SK-N-SH (cell line): ENCODE results near the gene OIP5. TPM values are rescaled to one million over a fixed set of nuclear protein-coding genes. Genes with fewer than 3 reads are reported as not detected.

Experiments used
- CTCF ChIA-PET: fragments of 300-600, 350-600 bp; formaldehyde crosslinking; extraction: SDS; loops from one replicate; lab custom pipeline; 2021; lab: Yijun Ruan, JAX
- POLR2A ChIA-PET: fragments of 350-600 bp; sonication (Branson Sonifier 250); formaldehyde crosslinking; extraction: SDS; loops from one replicate; lab custom pipeline; 2020; ENCODE audit warnings: antibody characterized with exemption, inconsistent platforms; lab: Yijun Ruan, JAX
- DNase-seq: peaks from one replicate; pipeline ENCODE4 v3.0.0; 2012
- H2AFZ ChIP-seq: fragments of 200-600 bp; sonication (generic); 2 replicates; pipeline ENCODE4 v1.8.1; 2016; ENCODE audit warnings: antibody characterized with exemption, mild to moderate bottlenecking, low read depth
- H3F3A ChIP-seq: fragments of 200-600 bp; sonication (generic); replicated peaks from 2 replicates; pipeline ENCODE3; 2016; ENCODE audit warnings: antibody characterized with exemption, mild to moderate bottlenecking; ENCODE audit not compliant: insufficient read depth
- H3K27ac ChIP-seq, 2 experiments: fragments of 200-500 bp in 1 of 2; fragments of 200-600 bp in 1 of 2; sonication (Bioruptor generic) in 1 of 2; sonication (generic), shearing (Covaris generic) in 1 of 2; 2 replicates each; pipeline versions ENCODE4 v1.5.1 to v1.6.1; 2014 to 2016; ENCODE audit warnings: low read depth in 2 of 2, inconsistent platforms in 1 of 2, low read length in 1 of 2, mild to moderate bottlenecking in 1 of 2, mixed read lengths in 1 of 2
- H3K27me3 ChIP-seq: fragments of 200-600 bp; sonication (generic), shearing (Covaris generic); 2 replicates; pipeline ENCODE4 v1.6.1; 2016; ENCODE audit warnings: mixed run types; ENCODE audit not compliant: insufficient read depth
- H3K36me3 ChIP-seq, 2 experiments: fragments of 200-500 bp in 1 of 2; fragments of 200-600 bp in 1 of 2; sonication (Bioruptor generic) in 1 of 2; sonication (generic) in 1 of 2; replicated peaks in 1 of 2; 2 replicates each; pipeline versions ENCODE3 to v1.5.1; 2014 to 2016; ENCODE audit warnings: low read length in 1 of 2, mild to moderate bottlenecking in 1 of 2; ENCODE audit not compliant: insufficient read depth in 2 of 2, control insufficient read depth in 1 of 2
- H3K4me1 ChIP-seq, 2 experiments: fragments of 200-500 bp in 1 of 2; fragments of 200-600 bp in 1 of 2; sonication (Bioruptor generic) in 1 of 2; sonication (generic), shearing (Covaris generic) in 1 of 2; 2 replicates each; pipeline versions ENCODE4 v1.5.1 to v1.6.1; 2014 to 2016; ENCODE audit warnings: low read depth in 1 of 2, low read length in 1 of 2, mixed run types in 1 of 2; ENCODE audit not compliant: insufficient read depth in 2 of 2, control insufficient read depth in 1 of 2
- H3K4me2 ChIP-seq: fragments of 200-600 bp; sonication (generic), shearing (Covaris generic); 2 replicates; pipeline ENCODE4 v1.6.1; 2017; ENCODE audit warnings: mixed run types
- H3K4me3 ChIP-seq, 2 experiments: fragments of 200-500 bp in 1 of 2; fragments of 200-600 bp in 1 of 2; sonication (Bioruptor generic) in 1 of 2; sonication (generic), shearing (Covaris generic) in 1 of 2; 2 replicates each; pipeline versions ENCODE4 v1.5.1 to v1.8.1; 2014 to 2016; ENCODE audit warnings: low read depth in 2 of 2, inconsistent platforms in 1 of 2, low read length in 1 of 2, mild to moderate bottlenecking in 1 of 2, mixed read lengths in 1 of 2, moderate library complexity in 1 of 2
- H3K79me2 ChIP-seq: fragments of 200-600 bp; sonication (generic); 2 replicates; pipeline ENCODE4 v1.8.1; 2017; ENCODE audit warnings: mild to moderate bottlenecking; ENCODE audit not compliant: insufficient read depth
- H3K9ac ChIP-seq: fragments of 200-600 bp; sonication (generic); 2 replicates; pipeline ENCODE4 v1.6.1; 2017; ENCODE audit warnings: mixed run types
- H3K9me2 ChIP-seq: fragments of 200-600 bp; sonication (generic); 2 replicates; pipeline ENCODE4 v1.6.1; 2017; ENCODE audit warnings: mixed run types
- H3K9me3 ChIP-seq: fragments of 200-600 bp; sonication (generic); 2 replicates; pipeline ENCODE4 v1.6.1; 2017; ENCODE audit warnings: mixed run types, mild to moderate bottlenecking, moderate library complexity
- H4K20me1 ChIP-seq: fragments of 200-600 bp; sonication (generic); 2 replicates; pipeline ENCODE4 v1.6.1; 2017; ENCODE audit warnings: mild to moderate bottlenecking, mixed run types; ENCODE audit not compliant: insufficient read depth
- CHD2 ChIP-seq: fragments of 150-350 bp; IDR thresholded peaks from 2 replicates; pipeline ENCODE4 v1.6.1; 2018; ENCODE audit warnings: low read length; ENCODE audit not compliant: partially characterized antibody
- EP300 ChIP-seq, 2 experiments: IDR thresholded peaks; 2 replicates each; pipeline versions ENCODE4 v1.4.0 to v1.6.1; 2012; ENCODE audit warnings: borderline replicate concordance in 1 of 2, low read depth in 1 of 2, low read length in 1 of 2
- GABPA ChIP-seq: IDR thresholded peaks from 2 replicates; pipeline ENCODE4 v1.4.0; 2012; ENCODE audit warnings: low read depth, mild to moderate bottlenecking
- JUND ChIP-seq: IDR thresholded peaks from 2 replicates; pipeline ENCODE4 v1.4.0; 2012
- MXI1 ChIP-seq: IDR thresholded peaks from 2 replicates; pipeline ENCODE4 v1.6.1; 2012; ENCODE audit warnings: mild to moderate bottlenecking, low read depth, low read length, improper control_type of control experiment
- NFIC ChIP-seq: IDR thresholded peaks from 2 replicates; pipeline ENCODE4 v1.4.0; 2012; ENCODE audit warnings: borderline replicate concordance
- RCOR1 ChIP-seq: fragments of 150-350 bp; IDR thresholded peaks from 2 replicates; pipeline ENCODE4 v1.6.1; 2017; ENCODE audit warnings: antibody characterized with exemption, low read length
- SIN3A ChIP-seq: IDR thresholded peaks from 2 replicates; pipeline ENCODE4 v1.6.1; 2012; ENCODE audit warnings: low read depth, mild to moderate bottlenecking, low read length, moderate library complexity, borderline replicate concordance
- TAF1 ChIP-seq: IDR thresholded peaks from 2 replicates; pipeline ENCODE4 v1.6.1; 2012; ENCODE audit warnings: low read depth, mild to moderate bottlenecking, low read length, moderate library complexity, borderline replicate concordance
- TCF12 ChIP-seq: IDR thresholded peaks from 2 replicates; pipeline ENCODE4 v1.4.0; 2012
- YY1 ChIP-seq: IDR thresholded peaks from 2 replicates; pipeline ENCODE4 v1.4.0; 2012; ENCODE audit warnings: low read depth, mild to moderate bottlenecking
- WGBS: methylation state at CpG from one replicate; pipeline ENCODE4 v1.1.6; 2017; ENCODE audit warnings: low lambda C conversion rate; 5-methylcytosine and 5-hydroxymethylcytosine counted together
- polyA plus RNA-seq, 3 experiments: library from polyadenylated mRNA; depleted of rRNA; stranded (reverse); fragments of >200 nt; gene quantifications; 2 replicates each; pipeline ENCODE4 v1.2.3, GENCODE V29; 2012
- TF ChIP-seq, protein P1 (sequence below): IDR thresholded peaks from 2 replicates; pipeline ENCODE4 v1.6.1; 2012; ENCODE audit warnings: mild to moderate bottlenecking, low read depth, low read length, moderate library complexity
- TF ChIP-seq, protein P2 (sequence below): IDR thresholded peaks from 2 replicates; pipeline ENCODE4 v1.4.0; 2012; ENCODE audit warnings: low read depth
- TF ChIP-seq, protein P3 (sequence below): IDR thresholded peaks from 2 replicates; pipeline ENCODE4; 2012
- TF ChIP-seq, protein P4 (sequence below): fragments of 150-350 bp; IDR thresholded peaks from 2 replicates; pipeline ENCODE4 v1.6.1; 2016; ENCODE audit warnings: mild to moderate bottlenecking, low read depth, low read length

Gene OIP5
- polyA plus RNA-seq, 1 of the 3 experiments (the other 2 are of a cell fraction) = 8.4 TPM

DNA sequence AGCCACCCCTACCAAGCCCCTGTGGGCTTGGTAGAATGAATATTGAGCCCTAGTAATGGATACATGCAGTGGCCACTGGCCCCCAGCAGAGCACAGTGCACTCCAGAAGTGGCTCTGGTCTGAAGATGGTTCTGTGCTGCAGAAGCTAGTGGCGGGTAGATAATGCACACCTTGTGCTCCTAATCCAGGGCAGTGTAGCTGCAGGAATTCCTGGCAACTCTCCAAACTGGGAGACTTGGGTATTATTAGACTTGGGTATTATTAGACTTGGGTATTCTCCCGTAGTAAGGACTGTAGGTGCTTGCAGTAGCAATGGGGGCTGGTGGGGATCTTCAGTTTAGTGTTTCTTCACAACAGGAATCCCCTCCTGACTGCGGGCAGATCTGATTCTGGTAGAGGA is 35.0 kb upstream of the OIP5 start (continued):
- TF ChIP-seq, protein P1, sequence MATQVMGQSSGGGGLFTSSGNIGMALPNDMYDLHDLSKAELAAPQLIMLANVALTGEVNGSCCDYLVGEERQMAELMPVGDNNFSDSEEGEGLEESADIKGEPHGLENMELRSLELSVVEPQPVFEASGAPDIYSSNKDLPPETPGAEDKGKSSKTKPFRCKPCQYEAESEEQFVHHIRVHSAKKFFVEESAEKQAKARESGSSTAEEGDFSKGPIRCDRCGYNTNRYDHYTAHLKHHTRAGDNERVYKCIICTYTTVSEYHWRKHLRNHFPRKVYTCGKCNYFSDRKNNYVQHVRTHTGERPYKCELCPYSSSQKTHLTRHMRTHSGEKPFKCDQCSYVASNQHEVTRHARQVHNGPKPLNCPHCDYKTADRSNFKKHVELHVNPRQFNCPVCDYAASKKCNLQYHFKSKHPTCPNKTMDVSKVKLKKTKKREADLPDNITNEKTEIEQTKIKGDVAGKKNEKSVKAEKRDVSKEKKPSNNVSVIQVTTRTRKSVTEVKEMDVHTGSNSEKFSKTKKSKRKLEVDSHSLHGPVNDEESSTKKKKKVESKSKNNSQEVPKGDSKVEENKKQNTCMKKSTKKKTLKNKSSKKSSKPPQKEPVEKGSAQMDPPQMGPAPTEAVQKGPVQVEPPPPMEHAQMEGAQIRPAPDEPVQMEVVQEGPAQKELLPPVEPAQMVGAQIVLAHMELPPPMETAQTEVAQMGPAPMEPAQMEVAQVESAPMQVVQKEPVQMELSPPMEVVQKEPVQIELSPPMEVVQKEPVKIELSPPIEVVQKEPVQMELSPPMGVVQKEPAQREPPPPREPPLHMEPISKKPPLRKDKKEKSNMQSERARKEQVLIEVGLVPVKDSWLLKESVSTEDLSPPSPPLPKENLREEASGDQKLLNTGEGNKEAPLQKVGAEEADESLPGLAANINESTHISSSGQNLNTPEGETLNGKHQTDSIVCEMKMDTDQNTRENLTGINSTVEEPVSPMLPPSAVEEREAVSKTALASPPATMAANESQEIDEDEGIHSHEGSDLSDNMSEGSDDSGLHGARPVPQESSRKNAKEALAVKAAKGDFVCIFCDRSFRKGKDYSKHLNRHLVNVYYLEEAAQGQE = no peak
- TF ChIP-seq RCOR1 (no peak), NFIC (no peak), SIN3A (no peak), YY1 (no peak), JUND (no peak), CHD2 (no peak), TAF1 (no peak)

DNA sequence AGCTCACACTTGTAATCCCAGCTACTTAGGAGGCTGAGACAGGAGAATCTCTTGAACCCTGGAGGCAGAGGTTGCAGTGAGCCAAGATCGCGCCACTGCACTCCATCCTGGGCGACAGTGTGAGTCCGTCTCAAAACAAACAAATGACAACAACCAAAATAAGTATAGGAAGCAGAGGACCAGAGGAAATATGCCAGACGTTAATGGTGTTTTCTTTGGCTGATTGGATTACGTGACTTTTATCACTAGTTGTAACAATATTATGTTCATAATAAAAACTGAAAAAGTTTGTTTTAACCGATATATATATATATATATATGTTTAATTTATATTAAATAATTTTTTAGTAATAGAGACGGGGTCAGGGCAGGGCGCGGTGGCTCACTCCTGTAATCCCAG is 22.0 kb upstream of the OIP5 start:
- H3K4me1 ChIP-seq = no peaks in the 10 kb centered on the region
- no peak overlapping the region for H2AFZ ChIP-seq
- TF ChIP-seq GABPA = no peak
- CTCF ChIA-PET = interaction anchor here (1.4 kb wide), 1 partner anchor 22 kb away, joined by 5 read pairs; the partner anchor contains the start of genes NUSAP1 and OIP5
- H3K9ac ChIP-seq = no peak overlapping the region
- DNase-seq = no peak
- H3K4me3 ChIP-seq = no peak overlapping the region
- H3K9me3 ChIP-seq = no peaks in the 10 kb centered on the region
- H3F3A ChIP-seq = peaks cover 4% of the 10 kb centered on the region
- peaks cover under 1% of the 10 kb centered on the region; the same call in 1 of the 2 replicates for H3K79me2 ChIP-seq
- H3K36me3 ChIP-seq = peaks cover 8 to 36% of the 10 kb centered on the region in 2 experiments
- POLR2A ChIA-PET = no interaction called here
- no peaks in the 10 kb centered on the region for H3K9me2 ChIP-seq
- H3K27ac ChIP-seq = no peak overlapping the region
- 93% methylated on average over 10 of the region's 10 CpGs for WGBS
- no peak overlapping the region for H3K4me2 ChIP-seq
- H4K20me1 ChIP-seq = no peaks in the 10 kb centered on the region
- H3K27me3 ChIP-seq = no peaks in the 10 kb centered on the region

DNA sequence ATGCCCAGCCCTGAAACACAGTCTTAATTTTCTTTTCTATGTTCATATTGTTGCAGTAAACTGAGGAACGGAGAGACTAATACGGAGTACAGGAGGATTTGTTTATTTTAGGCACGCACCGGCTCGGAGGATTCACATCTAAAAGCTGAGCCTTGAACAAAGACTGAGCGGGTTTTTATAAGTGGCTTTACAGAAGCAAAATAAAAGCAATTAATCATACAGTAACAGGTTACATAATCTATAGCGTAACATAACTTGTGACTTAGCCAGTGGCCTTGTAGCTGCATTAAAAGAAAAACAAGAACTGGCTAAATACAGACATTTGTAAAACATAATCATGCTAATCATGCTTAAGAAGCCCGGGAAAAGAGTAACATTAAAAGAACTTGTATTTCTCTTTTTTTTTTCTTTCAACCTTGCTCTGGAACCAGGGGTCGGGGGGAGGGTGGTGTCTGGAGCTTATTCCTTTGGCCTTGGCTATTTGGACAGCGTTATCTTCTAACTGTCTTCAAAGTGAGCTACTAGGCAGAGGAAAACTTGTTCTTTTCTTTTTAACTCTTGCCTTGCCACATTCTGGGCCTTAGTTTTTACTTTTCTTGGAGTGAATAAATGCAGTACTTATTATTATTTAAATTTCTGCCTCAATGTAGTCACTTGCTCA is 17.8 kb upstream of the OIP5 start:
- DNase-seq = no peak
- no peaks in the 10 kb centered on the region for H3K9me3 ChIP-seq
- CTCF ChIA-PET = no interaction called here
- H3K4me2 ChIP-seq = no peak overlapping the region
- no peaks in the 10 kb centered on the region for H3F3A ChIP-seq
- H3K27me3 ChIP-seq = no peaks in the 10 kb centered on the region
- H3K9me2 ChIP-seq = no peaks in the 10 kb centered on the region
- H3K4me1 ChIP-seq = no peaks in the 10 kb centered on the region
- 93% methylated on average over 10 of the region's 10 CpGs for WGBS
- no peaks in the 10 kb centered on the region for H4K20me1 ChIP-seq
- no peak overlapping the region for H3K4me3 ChIP-seq
- TF ChIP-seq MXI1 (no peak), TCF12 (no peak), SIN3A (no peak), EP300 (IDR thresholded peaks at IDR 0.05; ENCODE audit: borderline replicate concordance in 1 of 2, low read depth in 1 of 2, low read length in 1 of 2) (no peak)
- TF ChIP-seq, protein P2, sequence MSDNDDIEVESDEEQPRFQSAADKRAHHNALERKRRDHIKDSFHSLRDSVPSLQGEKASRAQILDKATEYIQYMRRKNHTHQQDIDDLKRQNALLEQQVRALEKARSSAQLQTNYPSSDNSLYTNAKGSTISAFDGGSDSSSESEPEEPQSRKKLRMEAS = no peak
- TF ChIP-seq, protein P1 = no peak
- TF ChIP-seq, protein P3, sequence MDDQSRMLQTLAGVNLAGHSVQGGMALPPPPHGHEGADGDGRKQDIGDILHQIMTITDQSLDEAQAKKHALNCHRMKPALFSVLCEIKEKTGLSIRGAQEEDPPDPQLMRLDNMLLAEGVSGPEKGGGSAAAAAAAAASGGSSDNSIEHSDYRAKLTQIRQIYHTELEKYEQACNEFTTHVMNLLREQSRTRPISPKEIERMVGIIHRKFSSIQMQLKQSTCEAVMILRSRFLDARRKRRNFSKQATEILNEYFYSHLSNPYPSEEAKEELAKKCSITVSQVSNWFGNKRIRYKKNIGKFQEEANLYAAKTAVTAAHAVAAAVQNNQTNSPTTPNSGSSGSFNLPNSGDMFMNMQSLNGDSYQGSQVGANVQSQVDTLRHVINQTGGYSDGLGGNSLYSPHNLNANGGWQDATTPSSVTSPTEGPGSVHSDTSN = no peak
- TF ChIP-seq, protein P4, sequence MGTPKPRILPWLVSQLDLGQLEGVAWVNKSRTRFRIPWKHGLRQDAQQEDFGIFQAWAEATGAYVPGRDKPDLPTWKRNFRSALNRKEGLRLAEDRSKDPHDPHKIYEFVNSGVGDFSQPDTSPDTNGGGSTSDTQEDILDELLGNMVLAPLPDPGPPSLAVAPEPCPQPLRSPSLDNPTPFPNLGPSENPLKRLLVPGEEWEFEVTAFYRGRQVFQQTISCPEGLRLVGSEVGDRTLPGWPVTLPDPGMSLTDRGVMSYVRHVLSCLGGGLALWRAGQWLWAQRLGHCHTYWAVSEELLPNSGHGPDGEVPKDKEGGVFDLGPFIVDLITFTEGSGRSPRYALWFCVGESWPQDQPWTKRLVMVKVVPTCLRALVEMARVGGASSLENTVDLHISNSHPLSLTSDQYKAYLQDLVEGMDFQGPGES = no peak
- no peak overlapping the region for H3K27ac ChIP-seq
- no peak overlapping the region for H2AFZ ChIP-seq
- no peak overlapping the region for H3K9ac ChIP-seq
- H3K36me3 ChIP-seq = peaks cover 3 to 34% of the 10 kb centered on the region in 2 experiments
- H3K79me2 ChIP-seq = peaks cover 39% of the 10 kb centered on the region
- POLR2A ChIA-PET = no interaction called here
